GM18526 (cell line): Measurements from ENCODE around the gene SPOCK1.

Experiments
- POLR2A ChIP-seq: IDR thresholded peaks from 3 replicates; pipeline ENCODE4 v1.6.1; 2011; ENCODE audit not compliant: insufficient read length; ENCODE audit errors: extremely low read depth

Gene SPOCK1

DNA sequence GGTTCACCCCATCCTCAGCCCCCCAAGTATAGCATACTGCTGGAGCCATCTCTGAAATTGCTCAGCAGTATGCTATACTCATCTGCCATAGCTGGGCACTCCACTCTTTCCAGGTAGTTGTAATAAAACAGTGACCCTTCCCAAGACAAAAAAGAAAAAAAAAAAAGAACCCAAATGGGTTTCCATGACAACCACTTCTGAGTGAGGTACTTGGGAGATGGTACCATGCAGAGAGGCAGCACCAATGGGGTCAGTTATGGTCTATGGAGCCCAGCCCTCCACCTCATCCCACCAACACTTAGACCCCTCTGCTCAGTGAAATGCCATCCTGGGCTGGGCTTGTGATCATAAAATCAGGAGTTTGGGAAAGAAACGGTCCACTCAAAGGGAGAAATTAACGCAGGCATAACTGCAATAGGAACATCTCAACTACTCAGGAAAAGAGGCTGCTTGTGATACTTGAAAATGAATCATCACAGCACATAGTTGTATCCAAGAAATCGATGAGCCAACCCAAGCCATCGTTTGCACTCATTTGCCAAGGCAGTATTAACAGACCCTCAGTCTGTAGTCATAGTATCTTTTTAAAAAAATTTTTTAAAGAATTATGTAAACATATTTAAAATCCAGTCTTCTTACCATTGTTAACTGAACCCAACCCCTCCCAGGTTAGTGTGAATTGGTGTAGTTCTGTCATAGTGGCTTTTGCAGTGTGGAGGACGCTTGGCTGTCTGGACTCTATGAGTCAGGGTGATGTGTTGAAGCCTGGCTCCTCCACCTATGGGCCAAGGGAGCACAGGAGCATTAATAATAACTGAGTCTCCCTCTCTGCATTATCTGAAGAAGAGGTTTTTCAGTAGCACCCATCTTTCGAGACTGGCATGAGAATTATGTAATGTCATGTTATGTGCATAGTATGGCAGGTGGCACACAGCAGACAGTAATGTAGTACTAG is 402.7 kb downstream of the SPOCK1 start:
- TF ChIP-seq POLR2A, result no peak

DNA sequence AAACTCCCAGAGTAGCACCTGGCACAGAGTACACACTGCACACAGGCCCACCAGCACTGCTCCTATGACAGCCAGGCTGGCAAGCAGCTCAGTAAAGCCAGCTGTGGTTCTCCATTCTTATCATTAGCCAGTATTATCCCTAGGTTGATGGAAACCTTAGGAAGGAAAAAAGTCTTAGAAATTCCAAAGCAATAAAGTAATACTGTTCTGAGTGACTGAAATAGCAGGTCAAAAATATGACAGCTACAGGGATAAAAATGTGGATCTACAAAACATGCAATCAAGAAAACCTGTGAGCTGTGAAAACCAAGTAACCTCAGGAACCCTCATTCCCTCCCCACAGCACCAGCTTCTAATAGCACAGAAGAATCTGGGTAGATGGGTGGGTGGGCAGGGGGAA is 403.5 kb downstream of the SPOCK1 start:
- TF ChIP-seq POLR2A, result no peak

DNA sequence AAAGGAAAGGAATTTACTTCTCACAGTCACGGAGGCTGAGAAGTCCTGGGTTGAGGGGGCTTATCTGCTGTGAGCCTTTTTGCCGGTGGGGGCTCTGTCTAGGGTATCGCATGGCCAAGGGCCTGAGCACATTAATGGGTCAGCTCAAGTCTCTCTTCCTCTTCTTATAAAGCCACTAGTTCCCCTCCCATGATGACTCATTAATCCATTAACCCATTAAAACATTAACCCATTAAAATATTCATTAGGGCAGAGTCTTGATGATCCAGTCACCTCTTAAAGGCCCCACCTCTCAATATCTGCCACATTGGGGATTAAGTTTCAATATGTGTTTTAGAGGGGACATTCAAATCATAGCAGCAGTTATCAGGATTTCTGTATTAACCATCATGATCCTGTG is 406.3 kb downstream of the SPOCK1 start:
- no peak for TF ChIP-seq POLR2A

DNA sequence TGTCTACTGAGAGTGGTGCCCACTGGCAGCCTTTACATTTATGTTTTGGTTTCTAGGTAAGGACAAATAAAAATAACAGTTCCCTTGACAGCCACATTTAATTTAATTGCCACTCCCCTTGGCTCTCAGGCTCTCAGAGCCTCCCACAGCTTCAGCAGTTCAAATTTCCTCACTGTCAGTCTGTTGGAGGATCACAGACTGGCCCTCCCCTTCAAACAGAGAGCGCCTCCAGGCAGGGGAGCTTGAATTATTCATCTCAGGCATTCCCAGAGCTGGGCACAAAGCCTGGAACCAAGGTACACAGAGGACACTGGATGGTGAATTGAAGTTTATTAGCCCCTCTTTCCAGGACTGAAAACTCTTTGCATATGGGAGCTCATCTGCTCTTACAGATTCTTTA is 407.7 kb downstream of the SPOCK1 start:
- TF ChIP-seq POLR2A, result no peak

DNA sequence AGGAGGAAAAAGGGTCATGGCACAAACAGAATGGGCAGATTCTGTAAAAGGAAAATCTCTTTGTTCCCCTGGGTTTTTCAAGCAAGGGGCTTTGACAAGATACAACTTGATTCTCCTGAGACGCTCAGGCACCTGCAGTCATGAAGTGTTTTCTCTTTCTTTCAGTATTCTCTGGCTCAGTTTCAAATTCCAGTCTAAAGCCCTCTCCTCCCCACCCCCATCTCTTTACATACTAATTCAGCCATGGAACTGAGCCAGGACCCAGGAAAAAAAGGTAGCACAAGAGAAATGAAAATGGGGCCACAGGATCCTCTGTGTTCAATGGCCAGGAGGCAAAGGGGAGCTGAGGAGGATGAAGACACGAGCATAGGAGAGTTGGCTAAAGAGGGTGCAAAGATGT is 408.4 kb downstream of the SPOCK1 start:
- TF ChIP-seq POLR2A, result no peak

DNA sequence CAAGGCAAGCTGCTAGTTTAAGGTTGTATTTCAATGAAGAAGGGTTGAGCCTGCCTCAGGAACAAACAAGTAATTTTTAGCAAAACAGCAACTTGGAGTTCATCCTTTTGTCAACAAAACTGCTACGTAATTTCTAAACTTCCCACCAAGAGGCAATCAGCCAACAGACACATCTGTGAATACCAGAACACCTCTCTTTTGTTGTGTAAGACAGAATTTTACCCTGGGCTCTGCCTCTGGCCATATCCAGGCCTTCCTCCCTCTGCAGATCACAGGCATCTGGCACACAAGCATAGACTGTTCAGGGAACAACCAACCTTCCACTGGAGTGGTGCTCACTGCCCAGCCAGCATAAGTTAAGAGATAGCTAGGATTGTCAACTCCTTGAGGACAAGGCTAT is 409.0 kb downstream of the SPOCK1 start:
- no peak for TF ChIP-seq POLR2A

DNA sequence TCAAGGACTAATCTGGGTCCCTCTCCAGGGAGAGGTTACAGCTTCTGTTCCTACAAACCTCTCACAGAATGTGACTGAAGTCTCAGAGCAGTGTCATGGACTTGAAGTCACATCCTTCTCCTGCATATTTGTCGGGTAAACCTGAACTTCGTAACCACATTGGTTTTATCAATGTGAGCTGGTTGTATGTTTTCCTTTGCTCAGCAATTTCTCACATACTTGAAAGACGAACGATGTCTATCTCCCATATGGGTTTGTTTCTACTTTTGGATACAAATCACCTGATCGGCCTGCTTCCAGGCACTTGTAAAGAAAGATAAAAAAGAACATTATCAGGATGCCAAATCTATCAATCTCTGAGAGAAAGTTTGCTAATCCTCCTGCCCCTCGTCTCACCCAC is 411.0 kb downstream of the SPOCK1 start:
- no peak for TF ChIP-seq POLR2A

DNA sequence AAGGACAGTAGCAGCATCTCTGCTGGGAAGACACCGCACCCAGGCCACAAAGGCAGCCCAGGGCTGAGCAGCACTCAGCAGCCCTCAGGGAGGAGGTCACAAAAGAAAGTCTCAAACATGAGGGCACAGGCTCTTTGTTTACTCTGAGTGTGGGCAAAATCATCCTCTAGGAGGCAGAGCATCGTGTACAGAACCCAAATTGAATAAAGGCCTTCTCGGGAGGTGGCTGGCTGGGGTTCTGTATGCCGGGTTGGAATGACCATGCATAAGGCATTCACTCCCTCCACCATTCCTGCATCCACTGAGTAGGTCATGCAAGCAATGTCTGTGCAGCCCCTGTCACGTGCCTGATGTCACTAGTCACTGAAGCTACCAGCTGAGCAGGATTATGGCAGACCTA is 412.8 kb downstream of the SPOCK1 start:
- TF ChIP-seq POLR2A, result no peak

DNA sequence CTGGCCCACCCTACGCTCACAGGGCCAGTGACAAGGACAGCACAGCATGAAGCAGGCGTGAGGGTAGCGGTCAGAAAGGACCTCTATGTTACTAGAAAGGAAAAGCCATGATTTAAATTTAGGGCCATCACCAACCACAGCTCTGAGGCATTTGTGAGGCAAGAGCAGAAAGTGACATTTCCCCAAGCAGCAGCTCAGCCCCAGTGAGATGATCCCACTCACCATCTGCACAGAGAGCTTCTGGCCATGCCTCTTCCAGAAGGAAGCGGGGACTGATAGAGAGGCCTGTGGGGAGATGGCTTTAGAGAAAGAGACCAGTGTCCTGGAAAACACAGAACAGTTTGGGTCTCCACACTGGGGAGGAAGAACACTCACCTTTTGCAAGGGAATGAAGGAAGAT is 413.9 kb downstream of the SPOCK1 start:
- TF ChIP-seq POLR2A, result no peak

DNA sequence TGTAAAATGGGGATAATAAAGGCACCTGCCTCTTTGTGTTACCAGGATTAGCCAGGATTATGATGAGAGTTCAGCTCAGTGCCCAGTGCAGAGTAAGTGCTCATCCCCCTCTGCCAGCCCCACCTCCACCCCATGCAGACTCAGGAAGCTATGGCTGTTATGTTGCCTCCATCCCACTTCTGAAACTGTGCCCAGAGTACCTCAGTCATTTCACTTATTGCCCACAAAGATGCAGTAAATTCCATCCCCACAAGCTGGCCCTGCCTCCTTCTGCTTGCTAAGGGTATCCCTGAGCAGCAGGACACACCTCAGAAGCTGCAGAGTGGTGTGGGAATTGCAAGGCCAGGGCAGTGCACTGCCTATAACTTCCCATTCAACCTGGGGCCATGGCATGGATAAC is 415.1 kb downstream of the SPOCK1 start:
- no peak for TF ChIP-seq POLR2A

DNA sequence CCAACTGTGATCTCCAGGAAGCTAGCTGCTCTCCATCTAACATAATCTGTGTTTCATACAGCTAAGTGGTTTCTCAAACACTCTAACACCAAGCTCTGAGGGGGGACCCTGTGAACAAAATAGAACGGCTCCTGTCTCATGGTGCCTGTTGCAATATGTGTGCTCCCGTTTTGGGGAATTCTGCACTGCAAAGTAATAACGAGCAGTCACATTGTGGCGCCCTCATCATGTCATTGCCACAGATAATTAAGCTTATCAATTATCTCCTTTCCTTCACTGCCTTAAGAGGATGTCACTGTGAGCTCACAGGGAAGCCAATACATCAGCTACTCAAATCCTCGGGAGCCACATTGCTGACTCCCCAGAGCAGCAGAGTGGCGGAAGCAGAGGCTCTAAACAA is 416.2 kb downstream of the SPOCK1 start:
- TF ChIP-seq POLR2A, result no peak

DNA sequence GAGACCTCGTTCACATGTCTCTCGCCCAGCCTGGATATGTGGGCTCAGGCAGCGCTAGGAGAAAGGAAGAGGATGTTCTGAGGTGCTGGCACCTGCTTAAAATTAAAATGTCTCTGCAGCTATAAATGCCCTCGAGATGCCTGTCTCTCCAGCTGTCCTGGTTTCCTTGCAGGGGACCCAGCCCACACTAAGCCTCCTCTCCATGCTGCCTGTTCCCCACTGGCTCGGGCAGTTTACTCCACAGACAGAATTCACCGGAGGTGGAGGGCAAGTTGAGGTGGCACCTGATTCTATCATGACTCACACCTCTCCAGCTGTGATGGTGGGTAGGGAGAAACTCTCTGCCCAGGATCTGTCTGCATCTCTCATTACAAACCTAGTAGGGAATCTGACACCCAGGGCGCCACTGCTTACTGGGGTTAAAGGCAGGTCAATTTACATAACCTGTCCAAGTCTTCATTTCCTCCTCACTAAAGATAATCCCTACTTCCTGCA is 420.9 kb downstream of the SPOCK1 start:
- no peak for TF ChIP-seq POLR2A

DNA sequence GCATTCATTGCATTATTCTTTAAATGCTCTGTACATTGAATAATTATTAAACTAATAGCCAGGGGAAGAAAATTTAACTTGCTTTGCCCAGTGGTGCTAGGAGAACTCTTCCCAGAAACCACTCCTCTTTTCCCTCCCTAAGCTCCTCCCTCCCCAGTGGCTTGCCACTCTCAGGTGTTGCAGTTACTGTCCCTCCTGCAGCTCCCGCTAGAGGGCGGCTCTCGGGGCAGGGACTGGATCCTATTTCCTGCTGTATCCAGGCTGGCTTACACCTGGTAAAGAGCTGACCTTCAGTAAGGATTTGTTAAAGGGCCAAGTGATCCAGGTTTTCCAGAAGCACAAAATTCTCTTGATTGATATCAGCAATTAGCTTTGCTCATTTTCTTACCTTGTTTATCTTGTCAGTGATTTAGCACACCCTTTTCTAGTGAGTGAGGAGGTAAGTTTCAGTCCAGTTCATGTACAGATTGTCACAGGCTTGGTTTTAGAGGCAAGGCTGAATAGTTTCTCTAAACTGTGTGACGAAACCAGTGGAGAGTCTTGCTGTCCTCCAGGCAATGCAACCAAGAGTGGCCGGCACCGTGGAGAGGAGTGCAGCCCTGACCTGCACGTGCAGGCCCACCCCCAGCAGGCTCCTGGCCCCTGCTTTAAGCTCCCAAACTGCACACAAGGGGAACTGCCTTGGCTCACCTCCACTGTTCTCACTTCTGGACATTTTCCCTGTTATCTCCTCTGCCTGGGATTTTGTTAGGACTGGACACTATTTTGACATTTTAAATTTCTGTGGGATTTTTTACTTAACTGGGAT is 423.8 kb downstream of the SPOCK1 start:
- no peak for TF ChIP-seq POLR2A

DNA sequence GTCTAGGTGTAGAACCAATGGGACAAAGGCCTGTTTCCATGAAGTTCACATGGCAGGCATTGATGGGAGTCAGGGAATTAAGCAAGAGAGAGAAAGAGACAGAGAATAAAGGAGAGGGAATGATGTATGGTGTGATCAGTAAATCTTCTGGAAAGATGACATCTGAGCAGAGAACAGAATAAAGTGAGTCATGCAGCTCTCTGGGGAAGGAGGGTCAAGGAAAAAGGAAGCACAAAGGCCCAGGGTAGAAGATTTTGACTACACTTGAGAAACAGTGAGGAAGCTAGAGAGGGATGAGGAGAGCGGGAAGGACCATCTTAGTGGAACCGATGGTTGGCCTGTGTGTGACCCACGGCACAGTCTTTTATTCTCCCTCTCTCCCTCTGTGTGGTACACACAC is 425.9 kb downstream of the SPOCK1 start:
- TF ChIP-seq POLR2A, result no peak

DNA sequence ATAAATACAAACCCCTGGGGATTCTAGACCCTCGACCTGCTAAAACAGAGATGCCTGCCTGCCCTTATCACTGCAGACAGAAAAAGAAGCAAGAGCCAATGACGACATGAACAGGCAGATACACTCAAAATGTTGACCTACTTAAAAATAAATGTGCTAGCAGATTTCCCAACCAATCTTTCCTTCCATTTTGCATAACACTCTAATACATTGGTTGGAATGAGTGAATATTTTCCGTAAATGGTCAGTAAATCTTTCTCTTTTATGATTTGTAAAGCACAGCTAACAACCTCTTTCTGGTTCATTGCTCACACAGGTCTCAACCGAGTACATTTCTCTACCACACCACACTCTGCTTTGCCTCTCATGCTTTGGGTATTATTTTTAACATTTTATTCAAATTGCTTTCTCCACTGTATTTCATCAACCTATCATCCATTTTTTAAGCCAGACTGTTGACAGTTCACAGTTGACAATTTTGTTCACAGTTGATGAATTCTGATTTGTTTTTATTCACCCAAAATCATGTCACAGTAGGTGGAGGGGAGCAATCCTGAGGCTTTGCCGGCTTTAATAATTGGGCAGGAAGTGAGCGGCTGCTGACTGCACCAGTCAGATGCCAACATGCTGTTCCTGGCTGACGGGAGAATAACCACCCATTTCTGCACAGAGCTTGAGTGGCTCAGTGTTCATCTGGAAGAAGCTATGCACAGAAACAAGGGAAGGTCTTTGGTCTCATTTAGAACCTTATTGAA is 426.6 kb downstream of the SPOCK1 start:
- TF ChIP-seq POLR2A, result no peak
